ENCODE results near the gene CDC45.

CDC45 gene

DNA sequence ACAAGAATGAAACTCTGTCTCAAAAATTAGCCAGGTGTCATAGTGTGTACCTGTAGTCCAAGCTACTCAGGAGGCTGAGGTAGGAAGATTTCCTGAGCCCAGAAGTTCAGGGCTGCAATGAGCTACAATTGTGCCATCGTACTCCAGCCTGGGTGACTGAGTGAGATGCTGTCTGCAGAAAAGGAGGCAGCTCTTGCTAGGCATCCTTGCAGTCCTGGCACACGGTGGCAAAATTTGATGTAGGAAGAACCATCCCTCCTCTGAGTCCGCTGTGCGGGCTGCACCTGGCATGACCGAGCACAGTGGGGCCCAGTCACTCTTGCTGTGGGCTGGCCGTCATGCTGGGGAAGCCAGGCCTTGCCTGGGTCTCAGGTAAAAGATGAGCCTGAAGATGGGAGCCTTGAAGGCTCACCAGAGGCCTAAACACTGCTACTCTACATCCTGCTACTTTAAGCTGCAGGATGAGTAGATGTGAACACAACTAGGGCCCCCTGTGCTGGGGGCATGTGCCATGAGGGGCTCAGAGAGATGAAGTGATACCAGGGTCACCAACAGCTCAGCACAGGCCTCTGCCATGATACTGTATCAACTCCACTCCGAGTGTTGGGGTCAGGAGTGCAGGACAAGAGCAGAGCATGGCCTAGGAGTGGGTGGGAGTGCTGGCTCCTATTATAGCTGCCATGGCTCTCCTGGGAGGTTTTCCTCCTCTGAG lies 18.6 kb downstream of the CDC45 start:
- no peak for ATAC-seq

- ATAC-seq = no peak
Measured at GRCh38 chr22:19498866-19499190, 19.1 kb downstream of the CDC45 start.

DNA sequence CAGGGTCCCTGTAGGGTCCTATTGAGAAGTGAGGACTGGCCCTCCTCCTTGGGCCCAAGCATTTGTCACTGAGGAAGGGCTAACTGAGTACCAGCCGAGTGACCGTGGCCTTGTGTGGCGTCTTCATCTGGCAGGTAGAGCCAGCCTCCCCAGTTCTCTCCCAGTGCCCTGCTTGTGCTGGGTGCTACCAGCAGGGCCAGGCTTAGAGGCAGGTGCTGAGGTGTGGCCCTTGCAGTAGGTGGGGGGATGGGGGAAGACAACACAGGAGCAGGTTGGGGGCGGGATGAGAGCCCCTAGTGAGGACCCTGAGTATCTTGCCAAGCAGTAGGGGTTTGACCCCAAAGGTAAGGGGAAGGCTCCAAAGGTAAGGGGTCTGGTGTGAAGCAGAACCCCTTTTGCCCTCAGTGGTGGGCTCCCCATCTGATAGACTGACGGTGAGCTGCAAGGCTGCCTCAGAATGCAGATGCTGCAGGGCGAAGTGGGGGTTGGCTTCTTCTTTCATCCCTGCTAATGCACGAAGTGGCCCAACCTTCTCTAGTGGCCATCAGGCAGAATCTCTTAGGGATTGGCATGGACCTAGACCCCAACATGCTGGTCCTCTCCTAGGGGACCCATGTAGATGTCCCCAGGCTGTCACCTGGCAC lies 19.6 kb downstream of the CDC45 start:
- no peak for ATAC-seq

DNA sequence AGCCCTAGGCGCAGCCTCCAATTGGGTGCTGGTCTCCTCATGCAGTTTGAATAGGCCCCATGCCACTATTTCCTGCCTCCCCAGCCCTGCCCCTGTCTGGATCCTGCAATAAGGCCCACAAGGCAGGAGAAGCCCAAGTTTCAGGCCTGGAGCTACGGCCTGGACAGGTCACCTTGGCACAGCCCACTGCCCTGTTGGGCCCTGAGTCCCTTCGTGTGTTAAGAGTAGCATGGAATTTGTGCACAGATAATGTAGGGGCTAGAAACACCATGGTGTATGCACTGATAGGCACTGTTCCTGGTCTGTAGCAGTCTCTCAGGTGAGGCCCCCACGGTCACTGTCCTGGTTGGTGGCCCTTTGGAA lies 20.1 kb downstream of the CDC45 start:
- ATAC-seq = no peak

- no peak for ATAC-seq
Measured at GRCh38 chr22:19501897-19502447, 22.3 kb downstream of the CDC45 start.

- no peak for ATAC-seq
Measured at GRCh38 chr22:19503367-19503766, 23.6 kb downstream of the CDC45 start.

GRCh38 chr22:19503869-19504268 lies 24.1 kb downstream of the CDC45 start:
- no peak for ATAC-seq

GRCh38 chr22:19504900-19505734 lies 25.4 kb downstream of the CDC45 start:
- ATAC-seq = no peak

GRCh38 chr22:19505735-19506126 lies 26.0 kb downstream of the CDC45 start:
- ATAC-seq = no peak

- ATAC-seq = no peak
Measured at GRCh38 chr22:19506212-19506611, 26.5 kb downstream of the CDC45 start.

GRCh38 chr22:19507534-19507861 lies 27.8 kb downstream of the CDC45 start:
- ATAC-seq = no peak

DNA sequence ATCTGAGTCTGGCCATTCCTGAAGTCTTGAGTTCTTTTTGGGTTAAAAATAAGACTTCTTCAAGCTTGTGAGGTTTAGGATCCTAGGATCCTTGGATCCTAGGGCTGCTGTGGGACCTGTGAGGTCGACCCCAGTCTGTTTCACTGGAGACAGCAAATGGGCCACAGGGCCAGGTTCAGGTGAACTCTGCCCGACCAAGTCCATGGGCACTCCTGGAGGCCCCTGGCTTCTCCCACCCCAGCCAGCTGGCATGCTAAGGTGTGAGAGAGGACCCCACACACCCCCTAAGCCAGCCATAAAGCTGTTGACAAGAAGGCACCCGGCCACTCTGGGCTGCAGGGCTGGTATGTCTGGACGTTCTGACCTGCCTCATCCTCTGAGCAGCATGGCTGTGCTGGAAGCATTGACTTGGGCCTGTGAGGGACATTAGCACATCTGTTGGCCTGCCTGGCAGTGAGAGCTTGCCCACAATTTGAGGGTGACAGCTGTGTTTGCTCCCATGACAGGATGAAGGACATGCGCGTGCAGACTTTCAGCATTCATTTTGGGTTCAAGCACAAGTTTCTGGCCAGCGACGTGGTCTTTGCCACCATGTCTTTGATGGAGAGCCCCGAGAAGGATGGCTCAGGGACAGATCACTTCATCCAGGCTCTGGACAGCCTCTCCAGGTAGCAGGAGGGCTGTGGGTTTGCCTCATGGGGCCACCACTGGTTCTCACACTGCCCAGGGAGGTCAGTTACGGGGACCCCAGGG lies 28.5 kb downstream of the CDC45 start:
- ATAC-seq = no peak

DNA sequence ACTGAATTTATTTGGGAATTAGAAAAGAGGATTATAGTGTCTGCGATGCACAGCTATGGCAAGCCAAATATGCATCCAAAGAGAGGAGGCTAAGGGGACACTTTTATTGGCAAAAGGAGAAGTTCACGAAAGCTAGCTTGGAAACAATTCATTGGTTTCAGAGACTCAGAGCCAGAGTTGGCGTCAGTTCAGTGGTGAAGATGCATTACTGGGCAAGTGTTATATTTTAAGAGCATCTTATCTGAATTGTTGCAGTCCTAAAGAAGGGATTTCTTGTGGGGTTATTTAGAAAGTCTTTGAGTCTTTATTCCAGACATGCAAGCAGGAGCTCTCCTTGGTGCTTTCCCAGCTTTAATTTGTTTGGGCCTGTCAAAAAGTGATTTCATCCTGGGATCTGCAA lies 29.5 kb downstream of the CDC45 start:
- ATAC-seq = no peak

DNA sequence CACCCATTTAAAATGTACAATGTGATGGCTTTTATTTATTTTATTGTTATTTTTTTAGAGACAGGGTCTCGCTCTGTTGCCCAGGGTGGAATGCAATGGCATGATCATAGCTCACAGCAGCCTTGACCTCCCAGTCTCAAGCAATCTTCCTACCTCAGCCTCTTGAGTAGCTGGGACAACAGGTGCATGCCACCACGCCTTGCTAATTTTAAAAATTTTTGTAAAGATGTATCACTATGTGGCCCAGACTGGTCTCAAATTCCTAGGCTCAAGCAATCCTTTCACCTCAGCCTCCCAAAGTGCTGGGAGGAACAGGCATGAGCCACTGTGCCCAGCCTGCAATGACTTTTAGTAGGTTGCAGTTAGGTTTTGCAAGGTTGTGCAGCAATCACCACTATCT lies 30.2 kb downstream of the CDC45 start:
- no peak for ATAC-seq

DNA sequence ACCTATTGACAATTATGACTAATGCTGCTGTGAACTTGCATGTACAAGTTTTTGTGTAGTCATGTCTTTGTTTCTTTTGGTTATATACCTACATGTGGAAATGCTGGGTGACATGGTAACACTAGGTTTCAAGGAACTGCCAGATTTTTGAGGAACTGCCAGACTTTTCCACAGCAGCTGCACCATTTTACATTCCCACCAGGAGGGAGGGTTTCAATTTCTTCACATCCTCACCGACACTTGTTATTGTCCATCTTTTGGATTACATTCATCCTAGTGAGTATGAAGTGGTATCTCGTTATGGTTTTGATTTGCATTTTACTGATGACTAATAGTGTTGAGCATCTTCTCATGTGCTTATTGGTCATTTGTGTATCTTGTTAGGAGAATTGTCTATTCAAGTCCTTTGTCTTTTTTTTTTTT lies 31.2 kb downstream of the CDC45 start:
- no peak for ATAC-seq

DNA sequence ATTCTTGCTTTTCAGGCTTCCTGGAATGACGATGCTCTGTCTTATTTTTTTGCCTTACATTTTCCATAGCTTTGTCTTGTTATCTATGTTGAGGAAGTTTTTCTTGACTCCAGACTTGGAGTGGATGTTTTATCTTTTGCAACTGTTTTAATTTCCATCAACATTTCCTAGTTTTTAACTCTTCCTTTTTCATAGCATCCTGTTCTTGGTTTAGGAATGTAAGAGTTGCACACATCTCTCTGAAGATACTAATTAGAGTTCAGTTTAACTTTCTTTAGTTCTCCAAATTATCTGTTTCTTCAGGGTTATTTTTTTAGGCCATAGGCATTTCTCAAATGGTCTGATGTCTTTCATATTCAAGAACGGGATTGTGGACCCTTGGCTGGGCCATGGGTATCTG lies 34.1 kb downstream of the CDC45 start:
- no peak for ATAC-seq

DNA sequence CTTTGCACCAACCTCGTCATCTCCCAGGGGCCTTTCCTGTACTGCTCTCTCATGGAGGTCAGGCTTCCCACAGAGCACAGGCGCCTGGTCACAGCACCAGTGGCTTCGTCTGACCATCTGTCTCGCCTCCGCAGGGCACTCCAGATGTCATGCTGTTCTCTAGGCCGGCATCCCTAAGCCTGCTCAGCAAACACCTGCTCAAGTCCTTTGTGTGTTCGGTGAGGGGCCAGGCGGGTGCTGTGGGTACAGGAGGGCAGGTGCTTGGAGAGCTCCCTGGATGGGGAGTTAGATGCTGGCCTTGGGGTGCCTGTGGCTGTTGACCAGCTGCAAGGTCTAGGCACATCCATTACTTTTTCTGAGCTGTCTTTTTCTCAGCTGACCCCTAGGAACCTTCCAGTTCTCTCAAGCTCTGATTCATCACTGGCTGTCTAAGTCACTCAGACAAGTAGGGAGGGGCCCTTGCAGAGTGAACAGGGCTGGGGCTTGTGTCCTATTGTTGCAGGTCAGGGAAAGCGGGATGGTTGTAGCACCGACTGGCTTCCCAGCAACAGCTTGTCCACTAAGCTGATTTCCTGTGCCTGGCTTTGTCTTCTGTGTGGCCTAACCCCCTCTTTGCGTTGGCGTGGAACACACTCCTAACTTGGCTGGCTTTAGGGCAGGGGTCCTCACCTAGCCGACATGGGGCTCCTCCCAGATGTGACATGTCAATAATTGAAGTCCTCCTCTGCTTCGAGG lies 35.3 kb downstream of the CDC45 start:
- peak in 1 of 2 donors; percentile 21 for ATAC-seq

GRCh38 chr22:19515654-19516377 lies 36.1 kb downstream of the CDC45 start:
- ATAC-seq = no peak

DNA sequence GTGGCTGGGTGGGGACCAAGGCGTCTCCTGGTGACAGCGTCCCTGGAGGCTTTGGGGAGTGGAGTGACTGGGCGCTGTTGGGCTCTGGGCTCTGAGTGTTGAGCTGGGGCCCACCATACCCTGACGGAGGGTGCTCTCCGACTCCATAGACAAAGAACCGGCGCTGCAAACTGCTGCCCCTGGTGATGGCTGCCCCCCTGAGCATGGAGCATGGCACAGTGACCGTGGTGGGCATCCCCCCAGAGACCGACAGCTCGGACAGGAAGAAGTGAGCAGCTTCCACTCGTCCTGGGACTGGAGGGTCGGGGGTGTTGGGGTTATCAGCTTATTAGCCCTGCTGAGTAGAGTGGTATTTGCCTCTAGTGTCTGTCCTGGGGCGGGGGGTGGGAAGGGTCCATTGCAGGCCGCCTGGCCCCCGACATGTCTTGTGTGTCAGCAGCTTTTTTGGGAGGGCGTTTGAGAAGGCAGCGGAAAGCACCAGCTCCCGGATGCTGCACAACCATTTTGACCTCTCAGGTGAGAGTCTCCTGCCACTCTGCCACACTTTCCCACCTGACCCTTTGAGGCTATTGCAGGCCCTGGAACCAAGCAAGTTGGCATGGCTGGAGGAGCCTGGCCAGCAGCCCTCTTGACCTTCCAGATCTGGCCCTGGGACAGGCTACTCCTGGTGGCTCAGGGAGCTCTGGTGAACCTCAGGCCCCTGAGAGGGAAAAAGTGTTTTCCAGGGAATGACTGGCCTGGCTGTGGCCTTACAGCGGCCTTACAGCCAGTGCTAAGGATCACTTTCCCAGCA lies 36.9 kb downstream of the CDC45 start:
- no peak for ATAC-seq

- no peak for ATAC-seq
Measured at GRCh38 chr22:19517171-19517500, 37.4 kb downstream of the CDC45 start.

Measured in activated CD4-positive, CD25-positive, alpha-beta regulatory T cell treated with anti-CD3 and anti-CD28 coated beads, Interleukin-2, amount 50 U/mL, for 24 hours (primary cell).